Chondrocyte (in vitro differentiated cells): ENCODE data around the gene IFFO2. TPM values are rescaled to one million over a fixed set of nuclear protein-coding genes. Genes with fewer than 3 reads are reported as not detected.

Experiments used
- DNase-seq: peaks from one replicate; pipeline ENCODE4 v3.0.0; 2021; ENCODE audit warnings: mixed read lengths, low spot score
- H3K27ac Mint-ChIP-seq: one replicate; pipeline ENCODE4 v1.8.0; 2021; ENCODE audit warnings: mild to moderate bottlenecking, moderate library complexity, mixed read lengths; ENCODE audit not compliant: unreplicated experiment
- H3K27me3 Mint-ChIP-seq: 2 replicates; pipeline ENCODE4 v1.8.0; 2021; ENCODE audit warnings: low read depth, mixed read lengths
- H3K36me3 Mint-ChIP-seq: 2 replicates; pipeline ENCODE4 v1.8.0; 2021; ENCODE audit warnings: low read depth, mixed read lengths
- H3K4me1 Mint-ChIP-seq: 2 replicates; pipeline ENCODE4 v1.8.0; 2021; ENCODE audit warnings: low read depth, mild to moderate bottlenecking, mixed read lengths
- H3K4me3 Mint-ChIP-seq: one replicate; pipeline ENCODE4 v1.8.0; 2021; ENCODE audit warnings: mild to moderate bottlenecking, moderate library complexity, mixed read lengths; ENCODE audit not compliant: unreplicated experiment
- H3K9me3 Mint-ChIP-seq: 2 replicates; pipeline ENCODE4 v1.8.0; 2021; ENCODE audit warnings: low read depth, mixed read lengths
- total RNA-seq: library from RNA; stranded (reverse); gene quantifications from 3 replicates; pipeline ENCODE4 v1.2.1, GENCODE V29; 2021
- TF ChIP-seq, protein P1 (sequence below): fragments of 200-600 bp; sonication (generic); IDR thresholded peaks from 2 replicates; pipeline ENCODE4 v1.5.0; 2021; ENCODE audit warnings: antibody characterized with exemption, mild to moderate bottlenecking, moderate library complexity

IFFO2 gene
- total RNA-seq, 1 donor from 2014 or later, result 18.9 TPM

DNA sequence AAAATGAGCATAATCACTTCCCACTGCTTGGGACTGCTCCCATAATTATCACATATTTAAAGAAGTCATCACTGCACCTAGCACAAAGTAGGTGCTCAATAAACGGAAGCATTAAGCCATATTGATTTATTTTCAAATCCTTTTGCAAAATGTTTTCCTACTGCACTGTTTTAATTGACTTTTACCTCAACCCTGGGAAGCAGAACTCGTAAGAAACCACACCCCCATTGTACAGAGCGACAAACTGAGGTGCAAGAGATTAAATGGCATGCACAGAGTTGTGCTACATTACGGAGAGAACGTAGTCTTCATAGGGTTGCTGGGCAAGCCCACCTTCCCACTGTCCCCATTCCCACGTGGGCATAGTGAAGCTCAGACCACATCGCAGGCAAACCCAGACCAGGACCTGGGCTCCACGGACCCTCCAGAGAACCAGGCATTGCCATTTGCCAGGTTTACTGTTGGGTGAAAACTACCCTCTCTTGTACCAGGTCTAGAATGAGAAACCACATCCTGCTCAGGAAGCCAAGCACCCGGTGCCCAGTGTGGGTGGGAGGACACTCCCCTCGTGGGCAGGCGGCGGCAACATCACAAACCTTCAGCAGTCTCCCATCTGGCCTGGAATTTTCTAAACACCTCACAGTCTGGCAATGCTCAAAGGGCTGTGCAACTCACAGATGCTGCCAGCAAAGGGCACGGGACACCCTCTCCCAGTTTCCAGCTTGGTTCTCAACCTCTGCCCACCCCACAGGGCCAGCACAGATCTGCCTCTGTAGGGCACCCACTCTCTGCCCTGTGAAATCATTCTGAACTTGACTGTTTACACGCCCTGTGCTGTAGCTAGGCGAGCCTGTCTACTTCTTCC lies 8.2 kb downstream of the IFFO2 start:
- H3K27ac Mint-ChIP-seq, result peak overlapping the region; percentile 98
- H3K4me3 Mint-ChIP-seq, result no peak overlapping the region
- peaks cover 86% of the 10 kb centered on the region for H3K4me1 Mint-ChIP-seq
- no peaks in the 10 kb centered on the region for H3K36me3 Mint-ChIP-seq
- DNase-seq, result no peak
- no peaks in the 10 kb centered on the region for H3K9me3 Mint-ChIP-seq
- H3K27me3 Mint-ChIP-seq, result no peaks in the 10 kb centered on the region
- TF ChIP-seq, protein P1, sequence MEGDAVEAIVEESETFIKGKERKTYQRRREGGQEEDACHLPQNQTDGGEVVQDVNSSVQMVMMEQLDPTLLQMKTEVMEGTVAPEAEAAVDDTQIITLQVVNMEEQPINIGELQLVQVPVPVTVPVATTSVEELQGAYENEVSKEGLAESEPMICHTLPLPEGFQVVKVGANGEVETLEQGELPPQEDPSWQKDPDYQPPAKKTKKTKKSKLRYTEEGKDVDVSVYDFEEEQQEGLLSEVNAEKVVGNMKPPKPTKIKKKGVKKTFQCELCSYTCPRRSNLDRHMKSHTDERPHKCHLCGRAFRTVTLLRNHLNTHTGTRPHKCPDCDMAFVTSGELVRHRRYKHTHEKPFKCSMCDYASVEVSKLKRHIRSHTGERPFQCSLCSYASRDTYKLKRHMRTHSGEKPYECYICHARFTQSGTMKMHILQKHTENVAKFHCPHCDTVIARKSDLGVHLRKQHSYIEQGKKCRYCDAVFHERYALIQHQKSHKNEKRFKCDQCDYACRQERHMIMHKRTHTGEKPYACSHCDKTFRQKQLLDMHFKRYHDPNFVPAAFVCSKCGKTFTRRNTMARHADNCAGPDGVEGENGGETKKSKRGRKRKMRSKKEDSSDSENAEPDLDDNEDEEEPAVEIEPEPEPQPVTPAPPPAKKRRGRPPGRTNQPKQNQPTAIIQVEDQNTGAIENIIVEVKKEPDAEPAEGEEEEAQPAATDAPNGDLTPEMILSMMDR, result no peak

DNA sequence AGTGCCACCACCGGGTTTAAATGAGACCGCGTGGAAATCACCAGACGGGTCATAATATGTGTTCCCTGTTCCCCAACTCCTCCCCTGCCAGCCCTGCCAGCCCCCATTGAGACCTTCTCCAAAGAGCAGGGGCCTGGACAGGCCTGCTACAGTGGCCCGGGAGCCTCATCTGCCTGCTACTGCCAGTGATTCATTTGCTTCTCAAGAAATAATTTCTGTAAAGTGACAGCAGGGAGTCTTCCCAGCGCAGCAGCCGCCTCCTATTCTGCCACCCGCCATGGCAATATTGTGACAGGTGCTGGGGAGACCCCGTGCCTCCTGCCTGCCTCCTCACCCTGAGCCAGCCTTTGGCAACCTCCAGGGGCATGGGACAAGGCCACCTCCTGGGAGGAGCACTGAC lies 8.9 kb downstream of the IFFO2 start:
- H3K4me3 Mint-ChIP-seq, result no peak overlapping the region
- DNase-seq, result no peak
- no peaks in the 10 kb centered on the region for H3K36me3 Mint-ChIP-seq
- H3K27ac Mint-ChIP-seq, result peak overlapping the region; percentile 98
- TF ChIP-seq, protein P1, result no peak
- H3K4me1 Mint-ChIP-seq, result peaks cover 79% of the 10 kb centered on the region
- H3K9me3 Mint-ChIP-seq, result no peaks in the 10 kb centered on the region
- no peaks in the 10 kb centered on the region for H3K27me3 Mint-ChIP-seq

DNA sequence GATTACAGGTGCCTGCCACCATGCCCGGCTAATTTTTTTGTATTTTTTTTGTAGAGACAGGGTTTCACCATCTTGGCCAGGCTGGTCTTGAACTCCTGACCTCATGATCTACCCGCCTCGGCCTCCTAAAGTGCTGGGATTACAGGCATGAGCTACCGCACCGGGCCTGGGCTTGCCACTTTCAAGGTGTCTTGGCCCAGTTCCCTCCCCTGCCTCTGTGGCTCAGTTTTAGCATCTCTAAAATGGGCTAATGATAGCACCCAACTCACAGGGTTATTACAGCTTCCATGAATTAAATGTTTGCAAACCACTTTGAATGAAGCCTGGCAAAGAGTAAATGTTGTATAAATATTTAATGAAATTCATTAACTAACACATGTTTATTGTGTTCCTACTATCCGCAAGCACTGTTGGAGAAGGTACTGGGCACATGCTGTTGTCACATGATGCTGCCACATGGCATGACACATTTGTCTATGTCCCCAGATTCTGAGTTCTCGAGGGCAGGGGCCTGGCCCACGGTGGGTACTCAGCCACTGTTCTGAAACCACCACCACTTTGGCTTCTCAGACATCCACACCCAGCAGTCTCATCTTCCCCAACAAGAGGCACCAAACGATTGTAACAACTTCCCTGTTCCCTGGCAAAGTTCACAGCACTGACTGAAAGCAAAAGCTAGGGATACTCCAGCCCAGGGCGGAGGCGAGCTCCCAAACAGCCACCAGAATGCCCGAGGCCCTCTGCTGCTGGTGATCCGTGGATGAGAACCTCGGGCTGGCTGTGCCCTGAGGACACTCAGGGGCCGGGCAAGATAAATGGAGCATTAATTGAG lies 9.7 kb downstream of the IFFO2 start:
- H3K27ac Mint-ChIP-seq, result peak overlapping the region; percentile 98
- no peaks in the 10 kb centered on the region for H3K36me3 Mint-ChIP-seq
- TF ChIP-seq, protein P1, result no peak
- no peak overlapping the region for H3K4me3 Mint-ChIP-seq
- DNase-seq, result no peak
- no peaks in the 10 kb centered on the region for H3K27me3 Mint-ChIP-seq
- H3K9me3 Mint-ChIP-seq, result no peaks in the 10 kb centered on the region
- peaks cover 80% of the 10 kb centered on the region for H3K4me1 Mint-ChIP-seq

DNA sequence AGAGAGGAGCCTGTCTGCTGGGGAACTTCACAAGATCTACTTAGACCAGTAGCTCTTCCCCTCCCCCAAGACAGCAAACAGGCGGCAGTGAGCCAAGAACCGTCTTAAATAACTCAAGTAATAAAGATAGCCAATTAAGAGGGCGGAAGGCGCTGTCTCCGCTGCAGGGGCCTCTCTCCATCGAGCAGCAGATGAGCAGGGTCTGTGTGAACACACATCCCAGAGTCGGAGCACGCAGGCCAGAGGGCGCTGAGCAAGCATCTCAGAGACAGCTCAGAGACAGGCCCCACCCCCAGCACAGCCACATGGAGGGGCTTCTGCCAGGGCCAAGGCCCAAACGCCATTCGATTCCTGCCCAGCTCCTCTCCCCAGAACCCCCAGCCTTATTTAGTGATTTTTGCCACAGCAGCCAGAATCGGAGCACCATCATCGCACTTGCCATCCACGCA lies 11.1 kb downstream of the IFFO2 start:
- Mint-ChIP-seq H3K36me3 (no peaks in the 10 kb centered on the region), H3K27me3 (no peaks in the 10 kb centered on the region), H3K4me3 (peak overlapping the region; percentile 21), H3K27ac (peak overlapping the region; percentile 85), H3K4me1 (peaks cover 80% of the 10 kb centered on the region), H3K9me3 (no peaks in the 10 kb centered on the region)
- TF ChIP-seq, protein P1, result no peak
- no peak for DNase-seq

DNA sequence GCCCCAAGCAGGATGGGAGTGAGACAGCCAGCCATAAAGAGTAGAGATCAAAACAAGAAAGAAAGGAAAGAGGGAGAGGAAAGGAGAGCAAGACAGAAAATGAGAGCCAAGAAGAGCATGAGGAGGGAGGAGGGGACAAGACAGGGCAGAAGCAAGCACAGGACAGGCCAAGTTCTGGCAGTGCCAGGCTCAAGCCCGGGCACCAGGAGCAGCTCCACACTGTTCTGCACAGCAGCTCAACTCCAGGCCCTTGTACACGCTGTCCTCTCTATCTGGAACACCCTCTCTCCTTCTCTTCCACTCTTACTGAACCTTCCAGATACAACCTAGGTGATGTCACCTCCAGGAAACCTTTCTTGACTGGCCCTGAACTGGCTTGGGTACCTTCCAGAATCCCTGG lies 11.7 kb downstream of the IFFO2 start:
- Mint-ChIP-seq H3K9me3 (no peaks in the 10 kb centered on the region), H3K27me3 (no peaks in the 10 kb centered on the region), H3K27ac (no peak overlapping the region), H3K4me3 (peak overlapping the region; percentile 28), H3K36me3 (no peaks in the 10 kb centered on the region), H3K4me1 (peaks cover 80% of the 10 kb centered on the region)
- no peak for DNase-seq
- TF ChIP-seq, protein P1, result no peak
